GM13977 (cell line): ENCODE results near the gene CDR2L.

Source experiments
- DNase-seq: peaks from one replicate; pipeline ENCODE4 v3.0.0; 2012; ENCODE audit warnings: low spot score
- in situ Hi-C: fragments of 300-500 bp; cut with MboI; formaldehyde crosslinking; loops from one replicate; pipeline ENCODE4 v1.12.0; 2022; ENCODE audit warnings: low sequenced_read_pairs, low pct_unique_long_range_greater_than_20kb, mixed read lengths, inconsistent platforms; ENCODE audit not compliant: unreplicated experiment
- TF ChIP-seq, protein P1 (sequence below): IDR thresholded peaks from 2 replicates; pipeline ENCODE4 v1.5.1; 2012; ENCODE audit warnings: mild to moderate bottlenecking, control low read depth; ENCODE audit not compliant: insufficient read depth; ENCODE audit errors: extremely low read depth, missing control alignments

Gene CDR2L

DNA sequence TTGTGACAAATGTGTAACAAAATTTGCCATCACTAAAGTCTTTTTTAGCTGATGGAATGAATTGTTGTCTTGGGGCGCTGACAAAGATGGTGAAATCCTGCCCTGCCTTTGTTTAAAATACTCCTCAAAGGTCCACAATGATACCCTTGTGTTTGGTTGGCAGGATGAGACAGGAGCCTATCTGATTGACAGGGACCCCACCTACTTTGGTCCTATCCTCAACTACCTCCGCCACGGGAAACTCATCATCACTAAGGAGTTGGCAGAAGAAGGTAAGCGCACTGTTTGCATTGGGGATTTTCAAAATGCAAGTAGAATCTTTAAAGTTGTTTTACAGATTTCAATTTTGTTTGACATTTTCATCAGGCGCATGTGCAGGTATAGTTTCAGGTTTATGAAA lies 61.6 kb downstream of the CDR2L start:
- in situ Hi-C loops: no loop called here

DNA sequence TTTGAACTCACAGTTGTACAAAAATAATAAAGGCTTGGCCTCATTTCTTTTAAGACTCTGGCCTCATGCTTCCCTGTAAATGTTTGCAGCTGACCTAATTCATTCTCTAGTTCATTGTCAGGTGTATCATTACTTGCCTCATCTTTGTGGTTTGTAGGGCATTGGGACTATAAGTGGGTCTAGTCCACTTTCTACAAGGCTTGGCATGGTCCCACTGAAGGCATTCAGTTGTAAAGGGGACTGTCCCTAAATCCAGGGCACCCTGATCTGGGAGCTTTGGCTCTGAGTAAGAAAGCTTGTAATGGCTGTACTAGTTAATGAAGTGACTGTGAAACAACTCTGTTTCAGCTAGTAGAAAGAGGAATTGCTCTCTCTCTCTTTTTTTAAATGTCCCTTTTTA lies 62.3 kb downstream of the CDR2L start:
- DNase-seq: no peak
- in situ Hi-C loops: no loop called here
- TF ChIP-seq, protein P1, sequence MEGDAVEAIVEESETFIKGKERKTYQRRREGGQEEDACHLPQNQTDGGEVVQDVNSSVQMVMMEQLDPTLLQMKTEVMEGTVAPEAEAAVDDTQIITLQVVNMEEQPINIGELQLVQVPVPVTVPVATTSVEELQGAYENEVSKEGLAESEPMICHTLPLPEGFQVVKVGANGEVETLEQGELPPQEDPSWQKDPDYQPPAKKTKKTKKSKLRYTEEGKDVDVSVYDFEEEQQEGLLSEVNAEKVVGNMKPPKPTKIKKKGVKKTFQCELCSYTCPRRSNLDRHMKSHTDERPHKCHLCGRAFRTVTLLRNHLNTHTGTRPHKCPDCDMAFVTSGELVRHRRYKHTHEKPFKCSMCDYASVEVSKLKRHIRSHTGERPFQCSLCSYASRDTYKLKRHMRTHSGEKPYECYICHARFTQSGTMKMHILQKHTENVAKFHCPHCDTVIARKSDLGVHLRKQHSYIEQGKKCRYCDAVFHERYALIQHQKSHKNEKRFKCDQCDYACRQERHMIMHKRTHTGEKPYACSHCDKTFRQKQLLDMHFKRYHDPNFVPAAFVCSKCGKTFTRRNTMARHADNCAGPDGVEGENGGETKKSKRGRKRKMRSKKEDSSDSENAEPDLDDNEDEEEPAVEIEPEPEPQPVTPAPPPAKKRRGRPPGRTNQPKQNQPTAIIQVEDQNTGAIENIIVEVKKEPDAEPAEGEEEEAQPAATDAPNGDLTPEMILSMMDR: no peak

More for the DNA sequence above, 61.6 kb downstream of the CDR2L start:
- TF ChIP-seq, protein P1: no peak
- no peak for DNase-seq

DNA sequence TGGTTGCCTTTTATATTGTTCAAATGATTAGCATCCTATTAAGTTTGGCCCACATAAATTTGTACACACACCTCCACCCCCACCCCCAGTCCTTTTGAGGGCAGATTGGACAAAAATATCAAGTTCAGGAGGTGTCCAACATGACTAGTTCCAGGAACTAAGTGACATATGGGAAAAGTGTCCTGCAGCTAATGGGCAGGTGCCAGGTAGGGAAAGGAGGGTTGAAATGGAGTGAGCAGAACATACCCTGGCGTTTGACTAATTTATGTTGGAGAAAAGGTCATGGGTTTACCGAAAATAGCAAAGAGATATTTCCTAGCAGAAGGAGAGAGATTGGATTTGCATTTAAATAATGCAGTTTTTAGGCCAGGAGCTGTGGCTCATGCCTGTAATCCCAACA lies 64.5 kb downstream of the CDR2L start:
- TF ChIP-seq, protein P1: no peak
- DNase-seq: no peak
- in situ Hi-C loops: no loop called here
